MCF 10A (cell line): ENCODE measurements around the gene RAD21L1. TPM values are rescaled to one million over a fixed set of nuclear protein-coding genes. Genes with fewer than 3 reads are reported as not detected.

ENCODE experiments used
- BruUV-seq: library from RNA; stranded (reverse); fragments of 400-500 nt; replicated peaks from 2 replicates; lab custom pipeline; 2021; lab: Mats Ljungman, UMichigan
- CTCF ChIA-PET: fragments of 300-600 bp; sonication (Branson Sonifier 250); formaldehyde crosslinking; extraction: SDS; loops from one replicate; lab custom pipeline; 2021; ENCODE audit warnings: antibody characterized with exemption, inconsistent platforms; lab: Yijun Ruan, JAX
- POLR2A ChIA-PET: fragments of 300-600, 350-650 bp; sonication (Branson Sonifier 250); formaldehyde crosslinking; extraction: SDS; loops from one replicate; lab custom pipeline; 2020; ENCODE audit warnings: antibody characterized with exemption, inconsistent platforms; lab: Yijun Ruan, JAX
- DNase-seq: peaks from one replicate; pipeline ENCODE4 v3.0.0-alpha.2; 2018; ENCODE audit not compliant: unreplicated experiment
- H3K27ac Mint-ChIP-seq: one replicate; pipeline ENCODE4 v1.8.0; 2022; ENCODE audit warnings: mild to moderate bottlenecking, low read depth, mixed read lengths; ENCODE audit not compliant: unreplicated experiment
- H3K27me3 Mint-ChIP-seq: one replicate; pipeline ENCODE4 v1.8.0; 2022; ENCODE audit warnings: mixed read lengths; ENCODE audit not compliant: insufficient read depth, unreplicated experiment
- H3K36me3 Mint-ChIP-seq: one replicate; pipeline ENCODE4 v1.8.0; 2022; ENCODE audit warnings: mild to moderate bottlenecking, moderate library complexity, mixed read lengths; ENCODE audit not compliant: insufficient read depth, unreplicated experiment
- H3K4me1 Mint-ChIP-seq: one replicate; pipeline ENCODE4 v1.8.0; 2022; ENCODE audit warnings: mixed read lengths; ENCODE audit not compliant: insufficient read depth, unreplicated experiment
- H3K4me3 Mint-ChIP-seq: one replicate; pipeline ENCODE4 v1.8.0; 2022; ENCODE audit warnings: mild to moderate bottlenecking, moderate library complexity, mixed read lengths; ENCODE audit not compliant: unreplicated experiment
- H3K9me3 Mint-ChIP-seq: one replicate; pipeline ENCODE4 v1.8.0; 2022; ENCODE audit warnings: mixed read lengths; ENCODE audit not compliant: unreplicated experiment
- CTCF ChIP-seq: fragments of 200-600 bp; IDR thresholded peaks from one replicate; pipeline ENCODE4 v1.8.0; 2022; ENCODE audit warnings: antibody characterized with exemption, mild to moderate bottlenecking; ENCODE audit not compliant: unreplicated experiment
- intact Hi-C: fragments of 100-400 bp; cut with micrococcal nuclease; formaldehyde crosslinking; loops from 2 replicates; pipeline ENCODE4 v1.14.1; 2022
- total RNA-seq: library from RNA; stranded (reverse); gene quantifications from 2 replicates; pipeline ENCODE4 v1.2.3, GENCODE V29; 2022

Gene RAD21L1
- total RNA-seq, 1 experiment from 2014 or later = not detected

- H3K9me3 Mint-ChIP-seq = no peaks in the 10 kb centered on the region
- ChIA-PET CTCF (interaction anchor here (0.6 to 2.3 kb wide), 15 partner anchors 9 to 1073 kb away, joined by 3 to 14 read pairs (median 3); no protein-coding TSS in a partner anchor), POLR2A (no interaction called here)
- peaks cover 28% of the 10 kb centered on the region for H3K27me3 Mint-ChIP-seq
- BruUV-seq = no TSS peak
- no peaks in the 10 kb centered on the region for H3K4me1 Mint-ChIP-seq
- no peak for TF ChIP-seq CTCF
- no peak for DNase-seq
- H3K27ac Mint-ChIP-seq = no peak overlapping the region
- peak overlapping the region; percentile 45 for H3K4me3 Mint-ChIP-seq
- intact Hi-C loops = no loop called here
- no peaks in the 10 kb centered on the region for H3K36me3 Mint-ChIP-seq
Observed at GRCh38 chr20:1186367-1186991, 39.4 kb upstream of the RAD21L1 start.

- peaks cover 23% of the 10 kb centered on the region for H3K27me3 Mint-ChIP-seq
- H3K4me3 Mint-ChIP-seq = no peak overlapping the region
- TF ChIP-seq CTCF = no peak
- H3K9me3 Mint-ChIP-seq = no peaks in the 10 kb centered on the region
- no peak for DNase-seq
- POLR2A ChIA-PET = no interaction called here
- no peaks in the 10 kb centered on the region for H3K36me3 Mint-ChIP-seq
- no peaks in the 10 kb centered on the region for H3K4me1 Mint-ChIP-seq
- no TSS peak for BruUV-seq
- CTCF ChIA-PET = interaction anchor here (0.8 to 2.3 kb wide), 8 partner anchors 12 to 1072 kb away, joined by 3 to 14 read pairs (median 4); no protein-coding TSS in a partner anchor
- intact Hi-C loops = no loop called here
- no peak overlapping the region for H3K27ac Mint-ChIP-seq
Observed at GRCh38 chr20:1187605-1188171, 38.2 kb upstream of the RAD21L1 start.

- Mint-ChIP-seq H3K4me3 (no peak overlapping the region), H3K36me3 (no peaks in the 10 kb centered on the region), H3K9me3 (no peaks in the 10 kb centered on the region), H3K4me1 (no peaks in the 10 kb centered on the region), H3K27ac (no peak overlapping the region), H3K27me3 (peaks cover 16% of the 10 kb centered on the region)
- no peak for DNase-seq
- intact Hi-C loops = no loop called here
- TF ChIP-seq CTCF = no peak
- no TSS peak for BruUV-seq
- CTCF ChIA-PET = interaction anchor here (0.6 to 1.7 kb wide), 6 partner anchors 19 to 230 kb away, joined by 3 to 6 read pairs (median 4); no protein-coding TSS in a partner anchor
- POLR2A ChIA-PET = no interaction called here
Observed at GRCh38 chr20:1188347-1188746, 37.5 kb upstream of the RAD21L1 start.

GRCh38 chr20:1189827-1190226 is 36.0 kb upstream of the RAD21L1 start:
- Mint-ChIP-seq H3K36me3 (no peaks in the 10 kb centered on the region), H3K4me3 (no peak overlapping the region), H3K4me1 (no peaks in the 10 kb centered on the region), H3K27ac (no peak overlapping the region), H3K9me3 (no peaks in the 10 kb centered on the region), H3K27me3 (peaks cover 2% of the 10 kb centered on the region)
- DNase-seq = no peak
- ChIA-PET POLR2A (no interaction called here), CTCF (no interaction called here)
- intact Hi-C loops = no loop called here
- BruUV-seq = no TSS peak
- TF ChIP-seq CTCF = no peak
